GM12878 (cell line): Measurements from ENCODE around the gene ZNF107. TPM values are rescaled to one million over a fixed set of nuclear protein-coding genes. Genes with fewer than 3 reads are reported as not detected.

ENCODE experiments used
- ATAC-seq: fragments of 200-7000 bp; cut with Tn5 transposase; 3 replicates; pipeline ENCODE4 v1.9.1; 2020; ENCODE audit warnings: mild to moderate bottlenecking, moderate library complexity
- BruUV-seq: library from RNA; stranded (reverse); fragments of 400-500 nt; replicated peaks from 2 replicates; lab custom pipeline; 2021; lab: Mats Ljungman, UMichigan
- CTCF ChIA-PET: fragments of 300-600 bp; sonication (Branson Sonifier 250); formaldehyde crosslinking; extraction: SDS; loops from one replicate; lab custom pipeline; 2021; ENCODE audit warnings: inconsistent platforms; lab: Yijun Ruan, JAX
- POLR2A ChIA-PET: fragments of 350-600 bp; formaldehyde crosslinking; extraction: SDS; loops from one replicate; lab custom pipeline; 2021; ENCODE audit warnings: inconsistent platforms; lab: Charles Lee
- RAD21 ChIA-PET: fragments of 300-600 bp; sonication (Branson Sonifier 250); formaldehyde crosslinking; loops from one replicate; lab custom pipeline; 2023; ENCODE audit warnings: antibody characterized with exemption; ENCODE audit not compliant: unreplicated experiment; lab: Charles Lee
- SMC1A ChIA-PET: fragments of 300-600 bp; sonication (Branson Sonifier 250); formaldehyde crosslinking; loops from one replicate; lab custom pipeline; 2023; ENCODE audit not compliant: unreplicated experiment, uncharacterized antibody; lab: Charles Lee
- DNase-seq: peaks from one replicate; pipeline ENCODE4 v3.0.0-alpha.2; 2011; ENCODE audit warnings: low read depth, low spot score
- FAIRE-seq: peaks from 3 replicates; lab custom pipeline; 2011; peaks lifted over from hg19 to GRCh38; lab: Jason Lieb, UNC
- H2AFZ ChIP-seq: 2 replicates; pipeline ENCODE4 v1.6.0; 2011; ENCODE audit warnings: low read depth, low read length, control low read depth; ENCODE audit not compliant: control insufficient read depth
- H3K27ac ChIP-seq: 2 replicates; pipeline ENCODE4 v1.5.1; 2011; ENCODE audit warnings: control low read depth; ENCODE audit not compliant: control insufficient read depth, insufficient read depth
- H3K27me3 ChIP-seq, 2 experiments: replicated peaks in 1 of 2; 2 replicates each; pipeline versions ENCODE4 v1.6.0 to v1.6.1; 2011; ENCODE audit warnings: low read length in 1 of 2; ENCODE audit not compliant: control insufficient read depth in 2 of 2, insufficient read depth in 2 of 2
- H3K36me3 ChIP-seq, 2 experiments: 2 replicates each; pipeline ENCODE4 v1.5.1; 2011; ENCODE audit warnings: low read length in 1 of 2; ENCODE audit not compliant: control insufficient read depth in 2 of 2, insufficient read depth in 2 of 2
- H3K4me1 ChIP-seq: 2 replicates; pipeline ENCODE4 v1.6.1; 2011; ENCODE audit warnings: mild to moderate bottlenecking, low read length, moderate library complexity, mixed read lengths; ENCODE audit not compliant: control insufficient read depth, insufficient read depth
- H3K4me2 ChIP-seq: 2 replicates; pipeline ENCODE4 v1.6.0; 2011; ENCODE audit warnings: control low read depth; ENCODE audit not compliant: control insufficient read depth, insufficient read depth
- H3K4me3 ChIP-seq: fragments of 200-600 bp; sonication (generic); 2 replicates; pipeline ENCODE4 v1.5.1; 2016
- H3K79me2 ChIP-seq: 2 replicates; pipeline ENCODE4 v1.6.0; 2011; ENCODE audit warnings: low read length; ENCODE audit not compliant: control insufficient read depth, insufficient read depth
- H3K9ac ChIP-seq: 2 replicates; pipeline ENCODE4 v1.8.0; 2011; ENCODE audit warnings: low read length, control low read depth, mixed read lengths; ENCODE audit not compliant: control insufficient read depth, insufficient read depth
- H3K9me3 ChIP-seq: replicated peaks from 3 replicates; pipeline ENCODE4 v1.5.1; 2011; ENCODE audit warnings: mild to moderate bottlenecking, low read length; ENCODE audit not compliant: control insufficient read depth, insufficient read depth
- H4K20me1 ChIP-seq: 2 replicates; pipeline ENCODE4 v1.6.0; 2011; ENCODE audit not compliant: control insufficient read depth, insufficient read depth
- REST ChIP-seq: IDR thresholded peaks from 2 replicates; pipeline ENCODE4 v1.6.1; 2012; ENCODE audit warnings: mild to moderate bottlenecking, low read depth, low read length
- SP1 ChIP-seq: IDR thresholded peaks from one replicate; pipeline ENCODE4 v1.6.1; 2011; ENCODE audit warnings: low read depth, low read length
- WGBS: methylation state at CpG from one replicate; pipeline ENCODE4 v1.1.6; 2016; ENCODE audit warnings: low lambda C conversion rate; ENCODE audit not compliant: insufficient replicate concordance, insufficient coverage; ENCODE audit errors: missing lambda C conversion rate; 5-methylcytosine and 5-hydroxymethylcytosine counted together
- in situ Hi-C: fragments of 300-500 bp; cut with MboI; formaldehyde crosslinking; loops from 9 replicates; pipeline ENCODE4 v1.14.3; 2018; ENCODE audit warnings: mixed read lengths
- intact Hi-C: fragments of 100-400 bp; cut with micrococcal nuclease; formaldehyde crosslinking; loops from one replicate; pipeline ENCODE4 v1.14.2; 2022; ENCODE audit not compliant: unreplicated experiment
- polyA plus RNA-seq, 11 experiments: library from polyadenylated mRNA; depleted of rRNA in 4 of 11; unstranded in 6 of 11; stranded (reverse) in 5 of 11; fragments of >200 nt; fragmentation: Nextera tagmentation in 4 of 11; fragmentation: Illumina TruSeq in 1 of 11; extraction: Ambion mirVana in 4 of 11; extraction: Trizol in 1 of 11; gene quantifications; 1 replicate in 1 of 11; 2 replicates in 10 of 11; pipeline versions ENCODE4 v1.2.1 to v1.2.3, GENCODE V29; 2011 to 2016; ENCODE audit warnings: inconsistent platforms in 2 of 11, missing spikeins in 2 of 11, low read depth in 1 of 11
- total RNA-seq, 4 experiments: library from RNA; depleted of rRNA in 3 of 4; stranded (reverse); fragments of >200 nt in 3 of 4; fragmentation: Illumina TruSeq in 1 of 4; extraction: Trizol in 1 of 4; gene quantifications; 2 replicates each; pipeline versions ENCODE4 v1.2.1 to v1.2.3, GENCODE V29; 2013 to 2021
- TF ChIP-seq, protein P1 (sequence below): fragments of 150-350 bp; IDR thresholded peaks from 2 replicates; pipeline ENCODE4 v1.6.1; 2014; ENCODE audit warnings: mild to moderate bottlenecking, low read depth, low read length

The ZNF107 gene
- total and polyA plus RNA-seq, 10 of the 15 experiments (the other 5 are each of a cell fraction or from before 2014, with no cell fraction given) = 3.2 to 23.3 (median 13.7) TPM

DNA sequence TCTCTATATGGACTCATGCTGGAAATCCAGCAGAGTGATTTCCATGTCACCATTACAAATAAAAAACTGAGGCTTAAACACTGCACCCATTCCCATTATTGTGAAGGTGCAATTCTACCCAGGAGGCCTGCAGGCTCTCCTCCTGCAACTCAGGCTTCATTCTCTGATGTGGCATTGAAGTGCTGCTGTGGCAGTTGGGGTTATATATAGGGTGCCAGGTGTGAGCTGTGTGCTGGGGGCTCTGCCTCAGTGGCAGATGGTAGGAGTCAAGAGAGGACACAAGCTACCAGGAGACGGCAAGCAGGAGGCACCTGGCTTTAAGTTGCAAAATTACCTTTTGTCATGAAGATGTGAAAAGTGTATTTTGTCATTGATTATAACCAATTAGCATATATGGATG, 21.3 kb downstream of the ZNF107 start:
- POLR2A ChIA-PET = interaction anchor here (0.9 kb wide), 1 partner anchor 162 kb away, joined by 5 read pairs; no protein-coding TSS in a partner anchor
- Histone ChIP-seq H3K27me3 (no peaks in the 10 kb centered on the region), H3K4me3 (no peak overlapping the region), H3K4me1 (peaks cover 11% of the 10 kb centered on the region), H3K27ac (no peak overlapping the region), H3K36me3 (peaks cover 29 to 67% of the 10 kb centered on the region in 2 experiments), H4K20me1 (no peaks in the 10 kb centered on the region)
- CTCF ChIA-PET = interaction anchor here (0.6 to 1.0 kb wide), 2 partner anchors 24 to 620 kb away, joined by 3 read pairs; no protein-coding TSS in a partner anchor
- RAD21 ChIA-PET = interaction anchor here (1.1 kb wide), 1 partner anchor 22 kb away, joined by 3 read pairs; the partner anchor contains the start of gene ZNF107
- SMC1A ChIA-PET = interaction anchor here (0.9 to 3.3 kb wide), 3 partner anchors 12 to 16 kb away, joined by 3 to 11 read pairs (median 3); no protein-coding TSS in a partner anchor
- in situ Hi-C loops (loop anchor here (10.0 to 25.0 kb wide), 2 partner anchors 132 to 700 kb away; no protein-coding TSS in a partner anchor), intact Hi-C loops (no loop called here)
- no TSS peak for BruUV-seq
- FAIRE-seq = no peak
- TF ChIP-seq REST (no peak), SP1 (no peak)
- TF ChIP-seq, protein P1, sequence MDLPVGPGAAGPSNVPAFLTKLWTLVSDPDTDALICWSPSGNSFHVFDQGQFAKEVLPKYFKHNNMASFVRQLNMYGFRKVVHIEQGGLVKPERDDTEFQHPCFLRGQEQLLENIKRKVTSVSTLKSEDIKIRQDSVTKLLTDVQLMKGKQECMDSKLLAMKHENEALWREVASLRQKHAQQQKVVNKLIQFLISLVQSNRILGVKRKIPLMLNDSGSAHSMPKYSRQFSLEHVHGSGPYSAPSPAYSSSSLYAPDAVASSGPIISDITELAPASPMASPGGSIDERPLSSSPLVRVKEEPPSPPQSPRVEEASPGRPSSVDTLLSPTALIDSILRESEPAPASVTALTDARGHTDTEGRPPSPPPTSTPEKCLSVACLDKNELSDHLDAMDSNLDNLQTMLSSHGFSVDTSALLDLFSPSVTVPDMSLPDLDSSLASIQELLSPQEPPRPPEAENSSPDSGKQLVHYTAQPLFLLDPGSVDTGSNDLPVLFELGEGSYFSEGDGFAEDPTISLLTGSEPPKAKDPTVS = no peak
- TF ChIP-seq, all 136 proteins: peak for 0
- no peak for DNase-seq
- H3K79me2 ChIP-seq = peaks cover 2% of the 10 kb centered on the region
- no peak for ATAC-seq
- H3K4me2 ChIP-seq = no peak overlapping the region
- peaks cover 66% of the 10 kb centered on the region for H3K9me3 ChIP-seq
- H2AFZ ChIP-seq = no peak overlapping the region
- no peak overlapping the region for H3K9ac ChIP-seq
- WGBS = 100% methylated on average over 1 of the region's 1 CpG
